NT2/D1 (cell line): ENCODE results near the gene KMT5B.

Experiments
- DNase-seq: peaks from one replicate; pipeline ENCODE4 v3.0.0-alpha.2; 2011; ENCODE audit warnings: low read depth, low spot score
- H3K27me3 ChIP-seq: 2 replicates; pipeline ENCODE4 v1.6.0; 2011; ENCODE audit warnings: mild to moderate bottlenecking; ENCODE audit not compliant: insufficient read length, insufficient read depth
- H3K36me3 ChIP-seq: 2 replicates; pipeline ENCODE4 v1.6.1; 2011; ENCODE audit warnings: mild to moderate bottlenecking, low read length, mixed read lengths; ENCODE audit not compliant: insufficient read depth, insufficient read length
- H3K4me1 ChIP-seq: 2 replicates; pipeline ENCODE4 v1.5.1; 2011; ENCODE audit not compliant: insufficient read depth, insufficient read length
- H3K4me3 ChIP-seq: 2 replicates; pipeline ENCODE4 v1.5.1; 2011; ENCODE audit warnings: low read depth; ENCODE audit not compliant: insufficient read length
- H3K9ac ChIP-seq: 2 replicates; pipeline ENCODE4 v1.6.0; 2011; ENCODE audit warnings: low read depth; ENCODE audit not compliant: insufficient read length
- H3K9me3 ChIP-seq: 2 replicates; pipeline ENCODE4 v1.5.1; 2011; ENCODE audit warnings: mild to moderate bottlenecking, low read length; ENCODE audit not compliant: insufficient read depth
- SUZ12 ChIP-seq: IDR thresholded peaks from 2 replicates; pipeline ENCODE4 v1.6.1; 2011; ENCODE audit not compliant: insufficient read length, insufficient read depth; ENCODE audit errors: extremely low read depth
- YY1 ChIP-seq: IDR thresholded peaks from 2 replicates; pipeline ENCODE4 v1.6.1; 2011; ENCODE audit not compliant: insufficient read length, insufficient read depth
- ZNF274 ChIP-seq: IDR thresholded peaks from 2 replicates; pipeline ENCODE4 v1.6.1; 2011; ENCODE audit warnings: mild to moderate bottlenecking, low read depth, low read length

Gene KMT5B

GRCh38 chr11:68163691-68164090 lies 49.4 kb downstream of the KMT5B start:
- H3K9ac ChIP-seq = no peak overlapping the region
- no peaks in the 10 kb centered on the region for H3K27me3 ChIP-seq
- no peak for TF ChIP-seq YY1
- TF ChIP-seq SUZ12 = no peak
- no peak for TF ChIP-seq ZNF274
- H3K9me3 ChIP-seq = no peaks in the 10 kb centered on the region
- H3K36me3 ChIP-seq = peaks cover 68% of the 10 kb centered on the region
- no peak for DNase-seq
- no peaks in the 10 kb centered on the region for H3K4me1 ChIP-seq
- H3K4me3 ChIP-seq = no peak overlapping the region

DNA sequence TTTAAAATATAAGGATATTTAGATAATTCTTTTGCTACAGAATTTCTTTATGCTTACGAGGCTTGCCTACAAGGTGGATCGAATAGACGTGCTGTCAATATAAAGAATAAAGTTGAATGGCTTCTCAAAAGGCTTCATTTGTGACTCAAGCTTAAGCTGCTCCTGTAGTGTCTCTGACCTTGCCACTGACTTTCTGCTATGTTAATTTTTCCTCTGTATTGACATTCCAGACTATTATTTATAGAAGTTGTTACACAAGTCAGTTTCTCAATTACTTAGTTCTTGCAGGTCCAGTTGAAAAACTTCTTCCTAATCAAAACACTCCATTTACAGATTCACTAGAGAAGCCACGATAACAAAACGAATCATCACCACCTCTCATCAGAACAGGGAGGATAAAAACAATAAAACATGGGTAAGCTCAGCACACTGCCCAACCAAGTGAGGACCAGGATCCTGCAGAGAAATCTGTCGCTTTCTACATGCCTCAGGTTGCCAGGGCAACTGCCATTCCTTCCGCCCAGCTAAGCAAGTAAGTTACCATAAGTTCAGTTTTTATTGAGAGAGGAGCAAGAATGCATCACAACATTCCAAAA lies 52.9 kb downstream of the KMT5B start:
- Histone ChIP-seq H3K36me3 (peaks cover 53% of the 10 kb centered on the region), H3K4me3 (no peak overlapping the region), H3K9ac (no peak overlapping the region), H3K4me1 (no peaks in the 10 kb centered on the region), H3K27me3 (no peaks in the 10 kb centered on the region), H3K9me3 (no peaks in the 10 kb centered on the region)
- no peak for DNase-seq
- TF ChIP-seq SUZ12 (no peak), YY1 (no peak), ZNF274 (no peak)

GRCh38 chr11:68159665-68160064 lies 53.4 kb downstream of the KMT5B start:
- Histone ChIP-seq H3K4me1 (no peaks in the 10 kb centered on the region), H3K27me3 (no peaks in the 10 kb centered on the region), H3K4me3 (no peak overlapping the region), H3K36me3 (peaks cover 52% of the 10 kb centered on the region), H3K9ac (no peak overlapping the region), H3K9me3 (no peaks in the 10 kb centered on the region)
- TF ChIP-seq YY1 = no peak
- no peak for TF ChIP-seq ZNF274
- TF ChIP-seq SUZ12 = no peak
- no peak for DNase-seq

DNA sequence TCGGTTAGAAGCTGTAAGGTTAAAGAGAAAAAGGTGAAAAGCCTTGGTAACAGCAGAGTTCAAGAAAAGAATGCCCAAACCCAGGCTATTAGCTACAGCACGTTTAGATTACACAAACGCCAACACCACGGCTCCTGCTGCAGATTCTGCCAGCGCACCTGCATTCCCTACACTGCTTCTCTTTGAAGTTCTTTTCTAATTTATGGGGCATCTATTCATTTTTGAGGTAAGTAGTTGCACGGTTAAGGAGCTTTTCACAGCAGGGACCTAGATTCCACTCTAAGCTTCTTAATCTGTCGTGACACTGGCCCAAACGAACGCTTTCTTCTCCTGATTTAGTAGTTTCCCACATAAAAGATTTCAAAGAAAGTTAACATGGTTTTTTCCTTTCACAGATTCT lies 53.9 kb downstream of the KMT5B start:
- no peak for TF ChIP-seq YY1
- H3K9ac ChIP-seq = no peak overlapping the region
- peaks cover 47% of the 10 kb centered on the region for H3K36me3 ChIP-seq
- no peaks in the 10 kb centered on the region for H3K9me3 ChIP-seq
- no peak overlapping the region for H3K4me3 ChIP-seq
- H3K4me1 ChIP-seq = no peaks in the 10 kb centered on the region
- no peak for DNase-seq
- H3K27me3 ChIP-seq = no peaks in the 10 kb centered on the region

GRCh38 chr11:68158580-68158979 lies 54.5 kb downstream of the KMT5B start:
- DNase-seq = no peak

DNA sequence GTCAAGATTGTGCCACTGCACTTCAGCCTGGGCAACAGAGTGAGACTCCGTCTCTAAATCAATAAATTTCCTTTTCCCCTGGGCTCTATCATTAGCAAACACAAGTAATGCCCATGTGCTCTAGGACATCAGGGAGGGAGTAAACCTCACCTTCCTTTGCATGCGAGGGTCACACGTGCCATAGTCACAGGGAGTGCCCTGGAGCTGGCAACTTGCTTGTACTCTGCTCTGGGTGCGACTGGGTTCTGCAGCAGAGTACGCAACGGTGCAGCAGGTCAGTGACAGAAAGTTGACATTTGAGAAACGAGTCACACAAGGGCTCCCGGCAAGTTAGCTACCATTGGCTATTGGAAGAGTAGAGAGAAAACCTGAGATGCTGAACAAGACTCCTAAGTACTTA lies 59.4 kb downstream of the KMT5B start:
- Histone ChIP-seq H3K9ac (no peak overlapping the region), H3K4me1 (peaks cover 2% of the 10 kb centered on the region)

More at GRCh38 chr11:68158580-68158979, 54.5 kb downstream of the KMT5B start:
- Histone ChIP-seq H3K9me3 (no peaks in the 10 kb centered on the region), H3K4me3 (no peak overlapping the region), H3K36me3 (peaks cover 41% of the 10 kb centered on the region), H3K4me1 (no peaks in the 10 kb centered on the region), H3K9ac (no peak overlapping the region), H3K27me3 (no peaks in the 10 kb centered on the region)
- TF ChIP-seq YY1 = no peak
- TF ChIP-seq ZNF274 = no peak
- TF ChIP-seq SUZ12 = no peak

GRCh38 chr11:68150037-68150436 lies 63.1 kb downstream of the KMT5B start:
- no peak for TF ChIP-seq ZNF274
- TF ChIP-seq YY1 = no peak
- no peak for TF ChIP-seq SUZ12
- no peak overlapping the region for H3K4me3 ChIP-seq
- DNase-seq = no peak
- no peak overlapping the region for H3K9ac ChIP-seq
- no peaks in the 10 kb centered on the region for H3K27me3 ChIP-seq
- H3K4me1 ChIP-seq = peaks cover 16% of the 10 kb centered on the region
- no peaks in the 10 kb centered on the region for H3K9me3 ChIP-seq
- H3K36me3 ChIP-seq = peaks cover under 1% of the 10 kb centered on the region

More for the DNA sequence above, 59.4 kb downstream of the KMT5B start:
- no peak for DNase-seq
- TF ChIP-seq SUZ12 = no peak
- TF ChIP-seq YY1 = no peak
- TF ChIP-seq ZNF274 = no peak
- no peaks in the 10 kb centered on the region for H3K9me3 ChIP-seq
- peaks cover 21% of the 10 kb centered on the region for H3K36me3 ChIP-seq
- H3K4me3 ChIP-seq = no peak overlapping the region
- no peaks in the 10 kb centered on the region for H3K27me3 ChIP-seq
